Activated CD4-positive, CD25-positive, alpha-beta regulatory T cell treated with anti-CD3 and anti-CD28 coated beads, Interleukin-2, amount 50 U/mL, for 16 hours (primary cell): Measurements from ENCODE around the gene MSL2.
A peak's percentile ranks its signal among the peaks of the same experiment; 100 is the strongest.
"Not testable (repeated sequence)": the region's sequence is repeated elsewhere in the genome, so short reads cannot be mapped to it uniquely, and the experiment has no call there.

ENCODE experiments used
- DNase-seq: peaks from one replicate; pipeline ENCODE4 v3.0.0-alpha.2; 2020; ENCODE audit warnings: low read depth, low spot score

The MSL2 gene

GRCh38 chr3:136196064-136196400 is at the start of gene MSL2:
Gene MSL2 (minus strand): TSS chr3:136196335. CDS start chr3:136195113, 1,222 bp downstream.
- DNase-seq = no peak

- DNase-seq = no peak
Observed at GRCh38 chr3:136245691-136246090, 49.6 kb upstream of the MSL2 start.

- no peak for DNase-seq
Observed at GRCh38 chr3:136239094-136239493, 43.0 kb upstream of the MSL2 start.

- DNase-seq = no peak
Observed at GRCh38 chr3:136237961-136238649, 42.0 kb upstream of the MSL2 start.

- no peak for DNase-seq
Observed at GRCh38 chr3:136237103-136237502, 41.0 kb upstream of the MSL2 start.

- DNase-seq = no peak
Observed at GRCh38 chr3:136236109-136236508, 40.0 kb upstream of the MSL2 start.

- no peak for DNase-seq
Observed at GRCh38 chr3:136235545-136235944, 39.4 kb upstream of the MSL2 start.

GRCh38 chr3:136232413-136232812 is 36.3 kb upstream of the MSL2 start:
- DNase-seq = no peak

- not testable (repeated sequence) for DNase-seq
Observed at GRCh38 chr3:136222746-136223145, 26.6 kb upstream of the MSL2 start.

GRCh38 chr3:136211547-136211946 is 15.4 kb upstream of the MSL2 start:
- no peak for DNase-seq

DNA sequence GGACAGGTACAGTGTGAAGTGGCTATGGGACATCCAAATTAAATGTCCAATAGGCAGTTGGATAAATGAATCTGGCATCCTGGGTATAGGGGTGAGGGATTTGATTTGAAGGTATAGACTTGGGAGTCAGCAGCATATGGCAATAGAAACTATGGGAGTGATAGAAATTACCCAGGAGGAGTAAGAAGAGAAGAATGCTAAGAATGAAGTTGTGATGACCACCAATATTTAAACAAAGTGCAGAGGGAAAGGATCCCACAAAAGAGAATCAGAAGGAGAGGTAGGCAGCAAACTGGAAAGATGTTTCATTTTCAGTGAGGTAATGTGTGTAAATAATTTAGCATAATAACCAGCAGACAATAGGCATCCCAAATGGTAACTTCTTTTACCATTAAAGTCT is 13.8 kb upstream of the MSL2 start:
- DNase-seq = no peak

DNA sequence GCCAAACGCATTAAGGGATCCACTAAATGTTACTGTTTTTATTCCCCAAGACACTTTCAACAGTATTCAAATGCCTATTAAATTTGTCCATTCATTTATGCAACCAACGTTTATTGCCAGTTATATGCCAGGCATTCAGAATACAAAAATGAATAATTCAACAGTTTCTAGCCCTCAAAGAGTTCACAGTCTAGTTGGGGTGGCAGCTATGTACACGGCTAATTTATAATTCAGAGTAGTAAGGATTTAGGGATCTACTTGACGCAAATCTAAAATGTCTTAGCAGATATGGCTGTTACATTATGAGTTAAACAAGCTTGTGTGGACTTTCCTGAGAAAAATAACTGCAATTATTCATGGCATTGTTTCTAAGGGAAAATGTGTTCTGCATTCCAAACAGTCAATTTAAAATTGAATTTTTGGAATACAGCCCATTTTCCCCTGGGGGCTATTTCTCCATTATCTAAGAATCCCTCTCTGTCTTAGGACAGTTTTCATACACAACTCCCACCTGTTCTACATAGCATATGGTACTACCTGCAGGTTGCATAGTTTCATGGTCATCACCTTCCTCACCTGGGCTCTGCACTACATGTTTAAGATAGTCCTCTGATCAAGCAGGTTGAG is 11.5 kb upstream of the MSL2 start:
- DNase-seq = no peak

GRCh38 chr3:136199219-136199618 is 3.1 kb upstream of the MSL2 start:
- DNase-seq = not testable (repeated sequence)

DNA sequence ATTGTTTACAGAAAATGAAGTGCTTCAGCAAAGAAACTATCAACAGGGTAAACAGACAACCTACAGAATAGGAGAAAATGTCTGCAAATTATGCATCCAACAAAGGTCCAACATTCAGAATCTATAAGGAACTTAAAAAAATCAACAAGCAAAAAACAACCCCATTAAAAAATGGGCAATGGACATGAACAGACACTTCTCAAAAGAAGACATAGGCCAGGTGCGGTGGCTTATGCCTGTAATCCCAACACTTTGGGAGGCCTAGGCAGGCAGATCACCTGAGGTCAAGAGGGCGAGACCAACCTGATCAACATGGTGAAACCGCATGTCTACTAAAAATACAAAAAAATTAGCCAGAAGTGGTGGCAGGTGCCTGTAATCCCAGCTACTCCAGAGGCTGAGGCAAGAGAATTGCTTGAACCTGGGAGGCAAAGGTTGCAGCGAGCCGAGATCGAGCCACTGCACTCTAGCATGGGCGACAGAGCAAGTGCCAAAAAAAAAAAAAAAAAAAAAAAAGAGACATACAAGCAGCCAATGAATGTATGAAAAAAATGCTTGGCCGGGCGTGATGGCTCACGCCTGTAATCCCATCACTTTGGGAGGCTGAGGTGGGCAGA is 2.4 kb upstream of the MSL2 start:
- not testable (repeated sequence) for DNase-seq

GRCh38 chr3:136197159-136197793 is 1.1 kb upstream of the MSL2 start:
- no peak for DNase-seq

GRCh38 chr3:136196401-136197158 is 445 bp upstream of the MSL2 start:
- peak; percentile 97 for DNase-seq

DNA sequence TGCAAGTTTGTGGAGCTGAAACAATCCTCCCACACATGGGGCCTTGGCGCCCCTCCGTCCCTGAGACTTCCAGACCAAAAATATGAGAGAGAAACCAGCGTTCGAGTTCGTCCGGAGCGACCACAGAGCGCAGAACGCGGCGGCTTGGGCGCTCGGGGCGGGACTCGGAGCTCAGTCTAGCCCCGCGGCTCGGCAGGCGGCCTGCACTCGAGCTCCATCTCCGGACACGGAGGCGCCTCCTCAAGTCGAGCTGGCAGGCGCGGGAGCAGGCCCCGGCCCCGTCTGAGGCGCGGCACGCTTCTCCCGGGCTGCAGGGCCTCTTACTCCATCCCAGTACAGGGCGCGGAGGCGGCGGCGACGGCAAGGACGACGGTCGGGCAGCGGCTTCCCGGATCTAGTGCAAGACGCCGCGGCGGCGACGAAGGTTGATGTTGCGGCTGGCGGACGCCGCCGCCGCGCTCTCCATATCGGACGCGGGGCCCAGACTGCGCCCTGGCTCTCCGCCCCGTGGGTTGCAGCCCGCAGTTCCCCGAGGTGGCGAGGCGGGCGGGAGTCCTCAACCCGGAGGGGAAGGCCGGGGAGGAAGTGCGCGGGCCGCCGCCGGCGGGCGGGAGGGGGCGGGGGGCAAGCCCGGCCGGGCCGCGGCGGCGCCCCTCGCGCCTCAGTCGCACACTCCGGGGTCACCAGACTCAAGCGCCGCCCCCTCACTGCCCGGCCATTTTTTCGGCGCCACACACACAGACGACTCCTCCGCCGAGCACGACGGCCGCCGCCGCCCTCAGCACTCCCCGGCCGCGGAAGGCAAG is 674 bp downstream of the MSL2 start:
- peak; percentile 58 for DNase-seq

DNA sequence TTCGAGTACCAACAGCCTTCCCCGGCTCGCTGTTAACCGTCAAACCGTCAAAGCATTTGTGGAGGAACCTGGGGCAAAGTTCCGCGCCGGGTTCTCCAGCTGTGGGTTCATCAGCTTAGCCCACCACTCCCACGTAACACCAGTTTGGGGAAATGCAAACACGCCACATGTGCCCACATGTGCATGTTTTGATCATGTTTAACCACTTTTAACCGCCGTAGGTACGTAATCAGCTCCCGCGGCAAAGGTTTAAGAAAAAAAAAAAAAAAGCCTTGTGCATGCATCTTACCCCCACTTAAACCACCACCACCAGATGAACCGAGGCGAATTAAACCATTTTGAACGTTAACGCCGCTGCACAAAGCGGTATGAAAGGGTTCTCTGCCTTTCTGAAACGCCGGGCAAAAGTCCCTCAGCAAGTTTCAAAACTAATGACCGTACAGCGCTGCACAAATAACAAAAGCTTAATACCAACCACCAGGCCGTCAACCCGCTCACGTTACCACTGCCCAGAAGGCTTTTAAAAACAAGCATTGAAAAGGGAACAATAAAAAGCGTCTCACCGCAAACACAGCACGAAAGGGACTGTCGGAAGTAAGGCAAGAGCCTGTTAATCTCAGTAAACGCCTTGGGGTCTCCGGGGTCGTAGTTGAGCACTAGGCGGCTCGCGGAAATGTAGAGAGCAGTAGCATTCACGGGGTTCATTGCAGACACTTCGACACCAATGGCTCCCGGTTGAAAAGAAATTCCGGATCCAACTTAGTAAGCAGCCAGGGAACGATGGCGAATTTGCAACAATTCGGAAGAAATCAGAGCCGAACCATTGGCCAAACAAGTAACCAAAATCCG is 1.5 kb downstream of the MSL2 start:
- peak; percentile 40 for DNase-seq

DNA sequence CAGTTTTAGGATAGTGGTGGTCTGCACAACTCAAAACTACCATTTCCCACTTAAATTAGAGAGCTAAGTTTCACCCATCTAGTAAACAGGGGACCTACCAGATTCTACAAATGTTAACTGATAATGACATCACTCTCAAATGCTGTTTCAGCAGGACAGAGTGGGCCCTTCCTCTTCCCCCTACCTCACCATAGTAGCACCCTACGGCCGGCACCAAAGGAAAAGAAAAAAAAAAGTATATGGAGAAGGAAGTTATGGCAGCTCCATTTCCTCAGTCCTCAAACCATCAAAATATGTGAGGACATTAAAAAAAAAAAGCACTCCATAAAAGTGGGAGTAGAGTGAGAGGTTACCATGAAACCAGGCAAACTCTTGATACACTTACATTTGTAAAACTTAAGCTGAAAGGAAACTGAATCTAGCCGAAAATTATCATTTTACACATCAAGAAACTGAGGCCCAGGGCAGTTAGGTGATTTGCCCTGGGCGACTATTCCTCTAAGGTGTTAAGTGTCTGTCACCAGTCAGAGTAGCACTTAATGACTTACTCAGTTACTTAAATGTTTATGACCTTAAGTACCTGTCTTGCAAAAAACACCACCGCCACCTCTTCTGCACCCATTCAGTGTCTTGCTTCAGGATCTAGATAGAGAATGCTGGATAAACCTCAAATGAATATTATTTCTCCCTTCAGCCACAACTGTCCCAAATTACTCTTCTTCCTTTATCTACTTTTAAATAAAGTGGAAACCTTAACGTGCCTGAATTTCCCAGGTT is 2.7 kb downstream of the MSL2 start:
- no peak for DNase-seq
